Liver (tissue), 9 donors: ENCODE measurements around the gene TTC22. TPM values are rescaled to one million over a fixed set of nuclear protein-coding genes. Genes with fewer than 3 reads are reported as not detected.

Source experiments
- DNase-seq: peaks from one replicate; pipeline ENCODE4 v3.0.0-alpha.2; 2017; ENCODE audit warnings: low spot score
- H3K27ac ChIP-seq, 2 donors: one replicate each; pipeline ENCODE4 v1.7.0; 2013; ENCODE audit warnings: inconsistent platforms in 2 of 2, low read length in 2 of 2, control low read depth in 1 of 2, low read depth in 1 of 2, mild to moderate bottlenecking in 1 of 2
- H3K27me3 ChIP-seq, 4 donors: one replicate each; pipeline versions ENCODE4 v1.6.1 to v1.7.0; 2013; ENCODE audit warnings: low read length in 3 of 4, inconsistent platforms in 1 of 4, mild to moderate bottlenecking in 1 of 4, moderate library complexity in 1 of 4; ENCODE audit not compliant: control insufficient read depth in 4 of 4, insufficient read depth in 4 of 4
- H3K36me3 ChIP-seq, 4 donors: one replicate each; pipeline versions ENCODE4 v1.6.1 to v1.7.0; 2013; ENCODE audit warnings: low read length in 3 of 4, mild to moderate bottlenecking in 3 of 4, low read depth in 1 of 4, moderate library complexity in 1 of 4; ENCODE audit not compliant: control insufficient read depth in 4 of 4, insufficient read depth in 3 of 4
- H3K4me1 ChIP-seq, 4 donors: one replicate each; pipeline versions ENCODE4 v1.6.1 to v1.7.0; 2013; ENCODE audit warnings: low read length in 3 of 4, mild to moderate bottlenecking in 3 of 4, moderate library complexity in 1 of 4; ENCODE audit not compliant: control insufficient read depth in 4 of 4, insufficient read depth in 4 of 4
- H3K4me3 ChIP-seq, 3 donors: one replicate each; pipeline versions ENCODE4 v1.6.1 to v1.7.0; 2013; ENCODE audit warnings: low read length in 3 of 3, control low read depth in 1 of 3, low read depth in 1 of 3, mild to moderate bottlenecking in 1 of 3
- H3K9ac ChIP-seq, 2 donors: one replicate each; pipeline ENCODE4 v1.7.0; 2013; ENCODE audit warnings: low read length in 2 of 2, mild to moderate bottlenecking in 2 of 2, moderate library complexity in 2 of 2, control low read depth in 1 of 2, low read depth in 1 of 2
- H3K9me3 ChIP-seq, 4 donors: one replicate each; pipeline versions ENCODE4 v1.6.1 to v1.7.0; 2013; ENCODE audit warnings: low read length in 3 of 4; ENCODE audit not compliant: control insufficient read depth in 4 of 4
- EGR1 ChIP-seq, 2 donors: IDR thresholded peaks; 2 replicates each; pipeline ENCODE4 v1.6.1; 2016 to 2018; ENCODE audit warnings: antibody characterized with exemption in 2 of 2, low read depth in 2 of 2
- FOXA1 ChIP-seq: IDR thresholded peaks from 2 replicates; pipeline ENCODE4 v1.6.1; 2016; ENCODE audit warnings: antibody characterized with exemption
- FOXA2 ChIP-seq: IDR thresholded peaks from 2 replicates; pipeline ENCODE4 v1.6.1; 2016; ENCODE audit warnings: antibody characterized with exemption
- HNF4A ChIP-seq, 2 donors: conservative IDR thresholded peaks; 2 replicates each; pipeline ENCODE4 v1.6.1; 2016; ENCODE audit warnings: antibody characterized with exemption in 2 of 2, mild to moderate bottlenecking in 2 of 2
- HNF4G ChIP-seq: IDR thresholded peaks from 2 replicates; pipeline ENCODE4 v1.6.1; 2016; ENCODE audit warnings: antibody characterized with exemption
- JUND ChIP-seq, 2 donors: IDR thresholded peaks; 2 replicates each; pipeline ENCODE4 v1.6.1; 2016; ENCODE audit warnings: antibody characterized with exemption in 2 of 2
- NR2F2 ChIP-seq: IDR thresholded peaks from 2 replicates; pipeline ENCODE4 v1.6.1; 2016; ENCODE audit warnings: antibody characterized with exemption
- RAD21 ChIP-seq, 2 donors: IDR thresholded peaks; 2 replicates each; pipeline ENCODE4 v1.6.1; 2016; ENCODE audit warnings: antibody characterized with exemption in 2 of 2, mild to moderate bottlenecking in 2 of 2
- SP1 ChIP-seq: IDR thresholded peaks from 2 replicates; pipeline ENCODE4 v1.6.1; 2018; ENCODE audit warnings: antibody characterized with exemption, mild to moderate bottlenecking
- TAF1 ChIP-seq: conservative IDR thresholded peaks from 2 replicates; pipeline ENCODE4 v1.6.1; 2016; ENCODE audit warnings: antibody characterized with exemption, mild to moderate bottlenecking
- YY1 ChIP-seq: IDR thresholded peaks from 2 replicates; pipeline ENCODE4 v1.6.1; 2016; ENCODE audit warnings: antibody characterized with exemption, mild to moderate bottlenecking
- WGBS: extraction: QIAGEN DNeasy Blood & Tissue Kit; methylation state at CpG from one replicate; pipeline ENCODE4 v1.1.7; 2013; 5-methylcytosine and 5-hydroxymethylcytosine counted together
- polyA plus RNA-seq, 2 donors: library from polyadenylated mRNA; stranded (reverse) in 1 of 2; unstranded in 1 of 2; fragments of 200-250 nt in 1 of 2; fragments of >200 nt in 1 of 2; fragmentation: Nextera tagmentation in 1 of 2; extraction: Ambion mirVana in 1 of 2; gene quantifications; one replicate each; pipeline versions ENCODE4 v1.2.1 to v1.2.3, GENCODE V29; 2013 to 2015
- total RNA-seq, 2 donors: library from RNA; depleted of rRNA; stranded (reverse); fragments of >200 nt; gene quantifications; one replicate each; pipeline ENCODE4 v1.2.3, GENCODE V29; 2014
- TF ChIP-seq, protein P1 (sequence below): IDR thresholded peaks from 2 replicates; pipeline ENCODE4 v1.6.1; 2016; ENCODE audit warnings: antibody characterized with exemption, mild to moderate bottlenecking
- TF ChIP-seq, protein P2 (sequence below): fragments of 150-350 bp; IDR thresholded peaks from 2 replicates; pipeline ENCODE4 v1.5.1; 2017; ENCODE audit warnings: improper control_type of control experiment, low read depth, low read length; ENCODE audit not compliant: missing input control
- TF ChIP-seq, protein P3 (sequence below): IDR thresholded peaks from 2 replicates; pipeline ENCODE4 v1.6.1; 2016; ENCODE audit warnings: antibody characterized with exemption
- TF ChIP-seq, protein P4 (sequence below): IDR thresholded peaks from 2 replicates; pipeline ENCODE4 v1.6.1; 2016; ENCODE audit warnings: antibody characterized with exemption
- TF ChIP-seq, protein P5 (sequence below): IDR thresholded peaks from 2 replicates; pipeline ENCODE4 v1.6.1; 2016; ENCODE audit warnings: antibody characterized with exemption
- donor health status: healthy.
- donor health status: healthy.
- donor health status: healthy.
- donor health status: healthy.
- donor health status: healthy.

TTC22 gene
- total and polyA plus RNA-seq, 4 donors, result 0.96 to 3.5 (median 2.3) TPM

DNA sequence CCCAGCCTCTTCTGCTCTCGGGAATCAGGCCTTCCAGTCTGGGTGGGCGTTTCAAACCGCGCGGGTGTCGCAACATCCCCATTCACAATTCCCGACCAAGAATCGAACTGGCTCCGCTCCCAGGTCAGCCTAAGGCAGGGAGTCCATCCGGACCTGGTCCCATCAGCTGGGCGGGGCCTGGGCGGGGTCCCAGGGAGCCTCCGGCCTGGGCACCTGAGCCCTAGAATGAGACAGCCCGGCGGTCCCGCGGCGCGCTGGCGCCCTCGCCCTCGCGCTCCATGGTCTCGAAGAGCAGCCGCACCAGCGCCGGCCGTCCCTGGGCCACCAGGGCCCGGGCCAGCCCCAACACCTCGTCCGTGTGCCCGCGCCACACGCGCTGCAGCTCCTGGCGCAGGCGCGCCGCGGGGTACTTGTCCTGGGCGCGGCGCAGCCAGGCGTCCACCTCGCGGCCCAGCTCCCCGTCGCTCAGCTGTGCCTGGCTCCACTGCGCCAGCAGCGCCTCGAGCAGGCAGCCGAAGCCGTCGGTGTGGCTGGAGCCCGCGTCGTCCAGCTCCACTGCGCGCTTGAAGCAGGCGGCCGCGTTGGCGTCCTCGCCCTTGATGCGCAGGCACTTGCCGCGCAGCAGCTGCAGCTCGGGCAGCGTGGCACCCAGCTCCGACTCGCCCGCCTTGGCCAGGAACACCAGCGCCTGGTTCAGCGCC, 19.9 kb downstream of the TTC22 start:
- H3K4me3 ChIP-seq, result peak overlapping the region in 1 of 3 donors; percentile 9

DNA sequence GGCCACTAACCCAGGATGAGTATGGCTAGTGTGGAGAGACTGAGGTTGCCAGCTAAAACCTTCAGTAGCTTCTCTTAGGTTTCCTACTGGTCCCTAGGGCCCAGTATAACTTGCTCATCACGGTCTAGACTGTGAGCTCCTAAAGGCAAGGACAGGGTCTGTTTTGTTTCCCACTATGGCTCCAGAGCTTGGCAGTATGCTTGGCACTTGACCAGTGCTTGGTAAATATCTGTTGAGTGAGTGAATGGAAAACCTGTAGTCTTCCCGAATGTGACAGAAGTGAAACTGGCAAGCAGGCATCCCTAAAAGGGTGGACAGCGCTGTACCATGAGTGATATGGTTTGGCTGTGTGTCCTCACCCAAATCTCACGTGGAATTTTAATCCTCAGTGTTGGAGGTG, 23.7 kb downstream of the TTC22 start:
- Histone ChIP-seq H3K27ac (no peak overlapping the region), H3K9ac (no peak overlapping the region), H3K4me3 (no peak overlapping the region), H3K27me3 (no peaks in the 10 kb centered on the region), H3K9me3 (no peaks in the 10 kb centered on the region), H3K4me1 (peaks cover 0 to 4% (median 0%) of the 10 kb centered on the region in 4 donors), H3K36me3 (no peaks in the 10 kb centered on the region)
- no peak for DNase-seq
- TF ChIP-seq EGR1 (IDR thresholded peaks at IDR 0.05; ENCODE audit: low read depth in 2 of 2) (no peak), JUND (IDR thresholded peaks at IDR 0.05) (no peak), NR2F2 (no peak)
- WGBS, result 87% methylated on average over 4 of the region's 4 CpGs

More for the DNA sequence above, 19.9 kb downstream of the TTC22 start:
- 53% methylated on average over 74 of the region's 74 CpGs for WGBS
- DNase-seq, result peak; percentile 62
- no peak overlapping the region for H3K27ac ChIP-seq
- no peaks in the 10 kb centered on the region for H3K9me3 ChIP-seq
- peaks cover 0 to 3% (median 0%) of the 10 kb centered on the region in 4 donors for H3K4me1 ChIP-seq
- no peaks in the 10 kb centered on the region for H3K27me3 ChIP-seq
- H3K36me3 ChIP-seq, result peaks cover 0 to 10% (median 2%) of the 10 kb centered on the region in 4 donors
- TF ChIP-seq, protein P1, sequence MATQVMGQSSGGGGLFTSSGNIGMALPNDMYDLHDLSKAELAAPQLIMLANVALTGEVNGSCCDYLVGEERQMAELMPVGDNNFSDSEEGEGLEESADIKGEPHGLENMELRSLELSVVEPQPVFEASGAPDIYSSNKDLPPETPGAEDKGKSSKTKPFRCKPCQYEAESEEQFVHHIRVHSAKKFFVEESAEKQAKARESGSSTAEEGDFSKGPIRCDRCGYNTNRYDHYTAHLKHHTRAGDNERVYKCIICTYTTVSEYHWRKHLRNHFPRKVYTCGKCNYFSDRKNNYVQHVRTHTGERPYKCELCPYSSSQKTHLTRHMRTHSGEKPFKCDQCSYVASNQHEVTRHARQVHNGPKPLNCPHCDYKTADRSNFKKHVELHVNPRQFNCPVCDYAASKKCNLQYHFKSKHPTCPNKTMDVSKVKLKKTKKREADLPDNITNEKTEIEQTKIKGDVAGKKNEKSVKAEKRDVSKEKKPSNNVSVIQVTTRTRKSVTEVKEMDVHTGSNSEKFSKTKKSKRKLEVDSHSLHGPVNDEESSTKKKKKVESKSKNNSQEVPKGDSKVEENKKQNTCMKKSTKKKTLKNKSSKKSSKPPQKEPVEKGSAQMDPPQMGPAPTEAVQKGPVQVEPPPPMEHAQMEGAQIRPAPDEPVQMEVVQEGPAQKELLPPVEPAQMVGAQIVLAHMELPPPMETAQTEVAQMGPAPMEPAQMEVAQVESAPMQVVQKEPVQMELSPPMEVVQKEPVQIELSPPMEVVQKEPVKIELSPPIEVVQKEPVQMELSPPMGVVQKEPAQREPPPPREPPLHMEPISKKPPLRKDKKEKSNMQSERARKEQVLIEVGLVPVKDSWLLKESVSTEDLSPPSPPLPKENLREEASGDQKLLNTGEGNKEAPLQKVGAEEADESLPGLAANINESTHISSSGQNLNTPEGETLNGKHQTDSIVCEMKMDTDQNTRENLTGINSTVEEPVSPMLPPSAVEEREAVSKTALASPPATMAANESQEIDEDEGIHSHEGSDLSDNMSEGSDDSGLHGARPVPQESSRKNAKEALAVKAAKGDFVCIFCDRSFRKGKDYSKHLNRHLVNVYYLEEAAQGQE, result no peak
- peak in 1 of 2 donors; percentile 15 for TF ChIP-seq HNF4A (conservative IDR thresholded peaks at IDR 0.05)
- no peak overlapping the region for H3K9ac ChIP-seq

DNA sequence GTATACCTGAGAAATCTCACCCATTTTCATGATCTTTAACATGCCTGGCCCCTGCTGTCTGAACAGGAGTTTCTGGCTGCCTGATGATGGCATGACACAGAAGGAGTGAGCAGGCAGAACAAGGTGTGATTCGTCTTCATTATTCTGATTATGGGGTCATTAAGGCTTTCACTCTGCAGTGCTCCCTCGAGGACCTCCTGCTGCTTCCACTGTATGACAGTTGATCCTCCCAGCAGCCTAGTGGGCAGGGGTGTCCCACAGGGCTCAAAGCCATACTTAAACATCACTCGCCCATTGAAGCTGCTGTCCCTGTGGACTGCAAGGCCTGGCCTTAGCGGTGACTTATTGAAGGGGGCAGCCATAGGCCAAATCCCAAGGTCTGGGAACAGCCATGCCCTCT, 24.1 kb downstream of the TTC22 start:
- DNase-seq, result no peak
- WGBS, result 86% methylated on average over 4 of the region's 4 CpGs
- Histone ChIP-seq H3K9me3 (no peaks in the 10 kb centered on the region), H3K27me3 (no peaks in the 10 kb centered on the region), H3K4me1 (peaks cover 0 to 4% (median 0%) of the 10 kb centered on the region in 4 donors), H3K27ac (no peak overlapping the region), H3K9ac (no peak overlapping the region), H3K36me3 (no peaks in the 10 kb centered on the region), H3K4me3 (no peak overlapping the region)
- TF ChIP-seq, protein P1, result no peak
- TF ChIP-seq, protein P2, sequence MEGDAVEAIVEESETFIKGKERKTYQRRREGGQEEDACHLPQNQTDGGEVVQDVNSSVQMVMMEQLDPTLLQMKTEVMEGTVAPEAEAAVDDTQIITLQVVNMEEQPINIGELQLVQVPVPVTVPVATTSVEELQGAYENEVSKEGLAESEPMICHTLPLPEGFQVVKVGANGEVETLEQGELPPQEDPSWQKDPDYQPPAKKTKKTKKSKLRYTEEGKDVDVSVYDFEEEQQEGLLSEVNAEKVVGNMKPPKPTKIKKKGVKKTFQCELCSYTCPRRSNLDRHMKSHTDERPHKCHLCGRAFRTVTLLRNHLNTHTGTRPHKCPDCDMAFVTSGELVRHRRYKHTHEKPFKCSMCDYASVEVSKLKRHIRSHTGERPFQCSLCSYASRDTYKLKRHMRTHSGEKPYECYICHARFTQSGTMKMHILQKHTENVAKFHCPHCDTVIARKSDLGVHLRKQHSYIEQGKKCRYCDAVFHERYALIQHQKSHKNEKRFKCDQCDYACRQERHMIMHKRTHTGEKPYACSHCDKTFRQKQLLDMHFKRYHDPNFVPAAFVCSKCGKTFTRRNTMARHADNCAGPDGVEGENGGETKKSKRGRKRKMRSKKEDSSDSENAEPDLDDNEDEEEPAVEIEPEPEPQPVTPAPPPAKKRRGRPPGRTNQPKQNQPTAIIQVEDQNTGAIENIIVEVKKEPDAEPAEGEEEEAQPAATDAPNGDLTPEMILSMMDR, result no peak
- TF ChIP-seq SP1 (no peak), FOXA1 (no peak), RAD21 (IDR thresholded peaks at IDR 0.05) (no peak), HNF4G (no peak), FOXA2 (no peak), YY1 (no peak), JUND (IDR thresholded peaks at IDR 0.05) (no peak), TAF1 (no peak), HNF4A (conservative IDR thresholded peaks at IDR 0.05) (no peak)
- TF ChIP-seq, protein P3, sequence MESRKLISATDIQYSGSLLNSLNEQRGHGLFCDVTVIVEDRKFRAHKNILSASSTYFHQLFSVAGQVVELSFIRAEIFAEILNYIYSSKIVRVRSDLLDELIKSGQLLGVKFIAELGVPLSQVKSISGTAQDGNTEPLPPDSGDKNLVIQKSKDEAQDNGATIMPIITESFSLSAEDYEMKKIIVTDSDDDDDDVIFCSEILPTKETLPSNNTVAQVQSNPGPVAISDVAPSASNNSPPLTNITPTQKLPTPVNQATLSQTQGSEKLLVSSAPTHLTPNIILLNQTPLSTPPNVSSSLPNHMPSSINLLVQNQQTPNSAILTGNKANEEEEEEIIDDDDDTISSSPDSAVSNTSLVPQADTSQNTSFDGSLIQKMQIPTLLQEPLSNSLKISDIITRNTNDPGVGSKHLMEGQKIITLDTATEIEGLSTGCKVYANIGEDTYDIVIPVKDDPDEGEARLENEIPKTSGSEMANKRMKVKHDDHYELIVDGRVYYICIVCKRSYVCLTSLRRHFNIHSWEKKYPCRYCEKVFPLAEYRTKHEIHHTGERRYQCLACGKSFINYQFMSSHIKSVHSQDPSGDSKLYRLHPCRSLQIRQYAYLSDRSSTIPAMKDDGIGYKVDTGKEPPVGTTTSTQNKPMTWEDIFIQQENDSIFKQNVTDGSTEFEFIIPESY, result no peak
- TF ChIP-seq, protein P4, sequence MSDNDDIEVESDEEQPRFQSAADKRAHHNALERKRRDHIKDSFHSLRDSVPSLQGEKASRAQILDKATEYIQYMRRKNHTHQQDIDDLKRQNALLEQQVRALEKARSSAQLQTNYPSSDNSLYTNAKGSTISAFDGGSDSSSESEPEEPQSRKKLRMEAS, result no peak
- TF ChIP-seq, protein P5, sequence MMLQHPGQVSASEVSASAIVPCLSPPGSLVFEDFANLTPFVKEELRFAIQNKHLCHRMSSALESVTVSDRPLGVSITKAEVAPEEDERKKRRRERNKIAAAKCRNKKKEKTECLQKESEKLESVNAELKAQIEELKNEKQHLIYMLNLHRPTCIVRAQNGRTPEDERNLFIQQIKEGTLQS, result no peak
